ENCODE results near the gene JCAD.

DNA sequence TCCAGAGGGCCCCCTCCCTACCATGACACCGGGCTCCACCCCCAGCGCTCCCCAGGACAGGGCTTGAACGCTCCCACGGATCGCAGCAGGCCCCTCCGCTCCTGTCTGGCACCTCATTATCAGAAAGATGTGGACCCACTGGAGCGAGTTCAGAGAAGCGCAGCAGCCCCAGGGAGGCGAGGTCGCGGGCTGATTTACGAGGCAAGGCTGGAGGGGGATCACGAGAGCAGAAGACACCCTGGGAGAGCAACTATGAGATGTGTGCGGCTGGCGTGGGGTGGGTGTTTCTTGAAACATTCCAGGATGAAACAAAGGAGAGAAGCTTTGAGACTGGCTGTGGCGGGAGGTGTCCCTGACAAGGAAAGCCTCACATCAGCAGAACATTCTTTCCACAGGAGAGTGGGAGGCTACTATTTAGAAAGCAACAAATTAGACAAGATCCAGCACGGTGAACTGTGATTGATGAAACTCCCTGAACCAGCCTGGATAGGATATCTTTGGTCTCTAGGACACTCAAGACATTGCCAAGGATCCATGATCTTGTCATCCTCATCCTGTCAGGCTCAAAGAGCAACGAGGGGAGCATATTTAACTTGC lies 66.0 kb downstream of the JCAD start:
- TF ChIP-seq, protein P1, sequence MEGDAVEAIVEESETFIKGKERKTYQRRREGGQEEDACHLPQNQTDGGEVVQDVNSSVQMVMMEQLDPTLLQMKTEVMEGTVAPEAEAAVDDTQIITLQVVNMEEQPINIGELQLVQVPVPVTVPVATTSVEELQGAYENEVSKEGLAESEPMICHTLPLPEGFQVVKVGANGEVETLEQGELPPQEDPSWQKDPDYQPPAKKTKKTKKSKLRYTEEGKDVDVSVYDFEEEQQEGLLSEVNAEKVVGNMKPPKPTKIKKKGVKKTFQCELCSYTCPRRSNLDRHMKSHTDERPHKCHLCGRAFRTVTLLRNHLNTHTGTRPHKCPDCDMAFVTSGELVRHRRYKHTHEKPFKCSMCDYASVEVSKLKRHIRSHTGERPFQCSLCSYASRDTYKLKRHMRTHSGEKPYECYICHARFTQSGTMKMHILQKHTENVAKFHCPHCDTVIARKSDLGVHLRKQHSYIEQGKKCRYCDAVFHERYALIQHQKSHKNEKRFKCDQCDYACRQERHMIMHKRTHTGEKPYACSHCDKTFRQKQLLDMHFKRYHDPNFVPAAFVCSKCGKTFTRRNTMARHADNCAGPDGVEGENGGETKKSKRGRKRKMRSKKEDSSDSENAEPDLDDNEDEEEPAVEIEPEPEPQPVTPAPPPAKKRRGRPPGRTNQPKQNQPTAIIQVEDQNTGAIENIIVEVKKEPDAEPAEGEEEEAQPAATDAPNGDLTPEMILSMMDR (IDR thresholded peaks at IDR 0.05), result no peak
- TF ChIP-seq EP300 (IDR thresholded peaks at IDR 0.05) (no peak), POLR2A (IDR thresholded peaks at IDR 0.05) (no peak)
